ENCODE data around the gene RAD21L1.
A peak's percentile ranks its signal among the peaks of the same experiment; 100 is the strongest.

The RAD21L1 gene

DNA sequence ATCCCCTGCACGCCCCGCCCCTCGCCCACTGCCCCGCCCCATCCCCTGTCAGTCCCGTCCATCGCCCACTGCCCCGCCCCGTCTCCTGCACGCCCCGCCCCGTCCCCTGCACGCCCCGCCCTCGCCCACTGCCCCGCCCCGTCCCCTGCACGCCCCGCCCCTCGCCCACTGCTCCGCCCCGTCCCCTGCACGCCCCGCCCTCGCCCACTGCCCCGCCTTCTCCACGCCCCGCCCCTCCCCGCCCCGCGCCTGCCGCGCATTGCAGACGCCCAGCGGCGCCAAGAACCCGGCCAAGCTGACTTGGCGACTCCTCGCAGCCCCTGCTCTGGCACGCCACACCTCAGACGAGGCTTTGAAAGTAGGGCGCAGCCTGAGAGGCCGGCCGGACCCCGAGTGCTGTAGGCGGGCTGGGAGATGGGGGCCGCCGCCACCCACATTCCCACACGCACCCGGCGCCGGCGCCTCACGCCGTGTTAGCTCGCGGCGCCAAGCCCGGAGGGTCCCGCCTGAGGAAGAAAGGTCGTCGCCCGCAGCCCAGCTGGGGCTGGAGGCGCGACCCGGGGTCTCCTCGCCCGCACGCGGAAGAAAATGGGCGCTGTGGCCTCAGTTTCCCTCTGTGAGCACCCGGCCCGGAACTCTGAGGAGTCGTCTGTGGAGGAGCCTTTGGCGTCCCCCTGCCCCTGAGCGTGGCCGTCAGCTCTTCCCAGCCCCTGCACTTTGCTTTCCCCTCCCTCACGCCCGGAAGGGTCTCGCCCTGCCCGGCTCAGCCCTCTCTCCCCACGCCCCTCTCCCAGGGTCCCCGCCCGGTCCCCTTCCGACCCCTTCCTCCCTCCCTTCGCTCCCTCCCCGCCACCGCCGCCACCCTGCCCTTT lies at the start of gene RAD21L1:
TSS of gene RAD21L1 (plus strand) at position 262 of the 872 bp plus-strand sequence. CDS start 2,410 bp downstream, outside the sequence.
- peak in 12 of 14 donors; percentile 20 to 77 (median 46) for DNase-seq

DNA sequence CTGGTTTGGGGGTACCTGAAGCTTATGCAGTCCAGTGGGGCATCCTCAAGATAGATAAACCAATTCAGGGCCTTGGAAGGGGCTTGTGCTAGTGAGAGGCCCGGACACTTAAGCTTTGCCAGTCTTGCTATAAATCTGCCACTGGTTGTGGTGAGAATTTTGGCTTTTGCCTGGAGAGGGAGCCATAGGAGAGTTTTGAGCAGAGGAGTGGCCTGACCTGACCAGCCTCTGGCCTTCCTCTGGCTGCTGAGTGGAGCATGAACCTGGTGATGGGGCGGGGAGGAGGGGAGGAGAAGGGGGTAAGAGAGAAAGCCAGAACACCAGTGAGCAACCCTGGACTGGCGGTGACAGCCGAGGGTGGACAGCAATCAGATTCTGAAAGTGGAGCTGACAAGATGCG lies 48.2 kb upstream of the RAD21L1 start:
- no peak for DNase-seq

DNA sequence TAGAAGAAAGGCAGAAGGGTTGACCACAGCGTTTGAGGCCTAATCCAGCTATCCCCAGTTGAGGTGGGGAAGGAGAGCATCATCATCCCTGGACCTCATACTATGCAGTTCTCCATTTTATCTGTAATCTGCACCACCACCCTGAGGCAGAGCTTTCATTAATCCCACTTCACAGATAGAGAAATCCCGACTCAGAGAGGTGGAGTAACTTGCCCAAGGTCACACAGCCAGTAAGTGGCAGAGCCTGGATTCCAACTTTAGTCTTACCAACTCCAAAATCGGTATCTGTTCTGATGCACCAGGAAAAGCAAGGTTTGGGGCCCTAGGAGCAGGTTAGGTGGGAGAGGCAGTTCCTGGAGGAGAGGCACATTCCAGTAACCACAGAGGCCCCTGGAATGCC lies 47.7 kb upstream of the RAD21L1 start:
- DNase-seq, result no peak

DNA sequence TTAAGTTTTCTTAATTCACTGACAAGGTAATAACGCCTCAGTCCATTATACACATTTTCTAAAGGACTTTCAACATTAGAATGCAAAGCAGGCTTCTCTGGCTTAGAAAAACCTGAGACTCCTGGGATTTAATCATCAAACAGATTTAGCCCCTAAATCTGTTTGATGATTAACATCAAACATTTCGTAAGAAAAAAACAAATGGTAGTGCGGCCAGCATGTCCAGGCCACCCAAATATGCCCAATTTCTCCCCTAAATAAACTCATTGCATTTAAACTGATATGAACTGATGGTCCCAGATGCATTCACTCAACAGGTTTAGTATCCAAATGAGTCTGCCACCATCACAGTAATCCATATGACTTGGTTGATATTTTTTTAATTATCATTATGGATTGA lies 47.2 kb upstream of the RAD21L1 start:
- no peak for DNase-seq

DNA sequence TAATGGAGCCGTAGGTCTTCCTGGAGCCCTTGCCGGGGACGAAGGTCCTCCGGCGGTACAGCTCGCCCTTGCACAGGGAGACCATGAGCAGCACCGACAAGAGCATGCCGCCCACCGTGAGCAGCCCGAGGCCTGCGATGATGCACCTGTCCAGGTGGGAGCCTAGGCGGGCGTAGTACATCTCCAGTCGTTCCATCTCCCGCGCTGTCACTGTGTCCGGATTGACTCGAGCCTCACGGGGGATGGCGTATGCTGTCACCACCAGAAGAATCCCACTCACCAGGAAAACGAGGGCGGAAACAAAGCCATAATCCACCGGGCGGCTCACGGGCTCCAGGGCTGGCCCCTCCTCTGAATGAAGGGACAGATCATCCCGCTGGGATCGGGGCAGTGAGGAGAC lies 44.9 kb upstream of the RAD21L1 start:
- no peak for DNase-seq

DNA sequence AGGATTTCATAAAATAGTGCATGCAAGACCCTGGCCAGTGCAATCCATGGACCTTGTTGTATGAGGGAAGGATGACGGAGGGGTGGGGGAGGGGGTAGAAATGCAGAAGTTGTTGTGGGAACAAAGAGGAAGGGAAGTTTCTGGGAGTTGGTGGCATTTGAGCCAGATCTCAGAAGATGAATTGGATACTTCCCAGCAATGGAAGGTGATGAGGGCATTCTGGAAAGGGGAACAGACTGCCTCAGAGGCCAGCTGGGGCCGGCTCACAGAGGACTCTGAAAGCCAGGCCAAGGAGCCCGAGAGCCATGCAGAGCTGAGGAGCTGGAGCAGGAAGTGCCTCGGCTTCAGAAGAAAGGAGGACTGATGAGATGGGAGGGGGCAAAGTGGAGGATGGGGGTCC lies 43.7 kb upstream of the RAD21L1 start:
- DNase-seq, result no peak

DNA sequence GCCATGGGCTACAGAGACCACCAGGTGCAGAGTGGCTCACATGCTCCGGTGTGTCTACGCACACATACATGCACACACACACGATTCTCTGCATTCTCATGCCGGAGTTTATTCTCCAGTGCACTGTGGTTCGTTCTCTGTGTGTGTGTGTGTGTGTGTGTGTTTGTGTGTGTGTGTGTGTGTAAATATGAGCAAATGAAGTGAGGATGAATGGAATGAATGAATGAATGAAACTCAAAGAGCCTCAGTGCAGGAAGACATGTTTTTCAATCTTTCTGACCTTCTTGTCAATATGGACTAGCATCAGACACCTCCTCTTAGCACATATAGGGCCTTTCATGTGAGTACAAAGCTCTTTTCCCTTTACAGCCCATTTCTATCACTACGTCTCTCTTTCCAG lies 42.7 kb upstream of the RAD21L1 start:
- no peak for DNase-seq

DNA sequence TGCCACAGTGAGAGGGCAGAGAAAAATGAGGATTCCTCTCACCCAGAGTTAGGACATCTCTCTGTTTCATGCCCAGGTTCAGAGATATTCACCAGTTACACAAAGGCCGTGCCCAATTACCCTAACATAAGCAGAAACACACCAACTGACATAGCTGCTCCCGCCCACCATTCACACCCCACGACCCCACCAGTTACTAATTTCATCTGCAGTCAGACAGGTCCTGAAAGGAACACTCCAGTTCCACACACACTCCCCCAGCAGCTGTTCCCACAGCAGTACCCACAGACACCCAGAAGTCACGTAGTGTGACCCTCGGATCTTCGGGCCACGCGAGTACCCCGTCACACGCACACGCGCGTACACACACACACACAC lies 41.6 kb upstream of the RAD21L1 start:
- DNase-seq, result no peak

DNA sequence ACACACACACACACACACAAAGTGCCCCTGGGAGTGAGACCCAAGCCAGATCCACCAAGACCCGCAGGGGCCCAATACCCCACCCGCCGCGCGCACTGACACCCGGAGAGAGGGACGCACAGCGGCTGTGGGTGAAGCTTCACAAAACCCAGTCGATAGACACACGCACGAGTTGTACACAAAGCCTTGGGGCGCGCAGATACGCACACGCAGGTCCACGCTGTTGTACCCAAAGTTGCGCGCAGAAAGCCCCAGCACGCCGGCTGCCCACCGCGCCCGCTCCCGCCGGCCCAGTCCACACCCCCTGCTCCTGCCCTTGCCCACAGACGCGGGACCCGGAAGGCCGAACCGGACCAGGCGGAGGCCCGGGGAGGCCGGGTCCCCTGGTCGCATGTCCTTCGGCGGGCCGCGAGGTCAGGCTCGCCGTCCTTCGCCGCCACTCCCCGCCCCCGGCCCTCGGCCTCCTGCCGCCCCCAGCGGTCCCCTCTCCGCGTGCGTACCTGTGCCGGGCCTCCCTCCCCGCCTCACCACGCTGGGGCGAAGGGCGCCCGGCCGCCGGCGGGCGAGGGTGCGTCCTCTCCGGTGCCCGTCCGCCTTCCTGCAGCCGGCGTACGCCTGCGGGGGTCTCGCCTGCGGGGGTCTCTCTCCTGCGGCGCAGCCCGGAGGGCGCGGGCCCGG lies 41.1 kb upstream of the RAD21L1 start, which contains the start of gene TMEM74B:
TSS of gene TMEM74B (minus strand) at position 344 of the 678 bp plus-strand sequence. CDS start 1,180 bp downstream, outside the sequence.
- DNase-seq, result no peak

DNA sequence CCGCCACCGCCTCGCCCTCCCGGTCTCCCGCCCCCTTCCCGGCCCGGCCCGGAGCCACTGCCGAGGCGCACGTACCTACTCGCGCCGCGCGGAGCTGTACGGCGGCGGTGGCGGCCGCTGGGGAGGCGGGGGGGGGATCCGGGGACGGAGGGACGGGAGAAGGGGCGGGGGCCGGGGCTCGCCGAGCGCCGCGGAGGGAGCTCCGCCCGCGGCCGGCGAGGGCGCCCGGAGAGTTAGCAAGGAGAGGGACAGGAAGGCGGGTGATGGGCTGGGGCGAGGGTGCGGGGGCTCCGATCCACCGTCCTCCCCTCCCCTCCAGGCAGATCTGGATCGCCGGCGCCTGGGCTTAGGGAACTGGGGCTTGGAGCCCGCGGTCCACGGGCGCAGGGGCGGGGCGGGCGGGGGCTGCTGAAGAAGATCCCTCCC lies 40.5 kb upstream of the RAD21L1 start:
- no peak for DNase-seq

DNA sequence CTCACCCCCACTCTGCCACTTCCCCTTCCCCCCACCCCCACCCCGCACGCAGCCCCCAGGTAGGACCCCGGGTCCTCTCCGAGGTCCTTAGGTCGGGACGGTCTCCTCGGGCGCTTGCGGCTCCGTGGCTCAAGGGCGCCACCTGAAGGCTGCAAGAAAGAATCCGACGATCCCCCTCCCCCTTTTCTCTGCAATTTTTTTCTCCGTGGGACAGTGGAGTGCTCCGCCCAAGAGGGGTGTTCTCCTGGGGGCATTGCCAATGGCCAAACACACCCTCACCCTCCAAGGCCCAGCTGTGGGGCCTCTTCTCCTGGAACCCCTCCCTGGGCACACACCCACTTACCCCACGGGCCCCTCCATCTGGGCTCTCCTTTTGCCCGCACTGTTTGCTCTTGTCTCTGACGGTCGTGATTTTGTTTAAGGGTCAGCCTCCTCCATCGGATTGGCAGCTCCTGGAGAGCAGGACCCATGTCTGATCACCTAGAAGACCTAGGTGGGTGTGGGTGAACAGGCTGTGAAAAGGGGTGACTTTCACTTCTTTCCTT lies 40.0 kb upstream of the RAD21L1 start:
- no peak for DNase-seq

DNA sequence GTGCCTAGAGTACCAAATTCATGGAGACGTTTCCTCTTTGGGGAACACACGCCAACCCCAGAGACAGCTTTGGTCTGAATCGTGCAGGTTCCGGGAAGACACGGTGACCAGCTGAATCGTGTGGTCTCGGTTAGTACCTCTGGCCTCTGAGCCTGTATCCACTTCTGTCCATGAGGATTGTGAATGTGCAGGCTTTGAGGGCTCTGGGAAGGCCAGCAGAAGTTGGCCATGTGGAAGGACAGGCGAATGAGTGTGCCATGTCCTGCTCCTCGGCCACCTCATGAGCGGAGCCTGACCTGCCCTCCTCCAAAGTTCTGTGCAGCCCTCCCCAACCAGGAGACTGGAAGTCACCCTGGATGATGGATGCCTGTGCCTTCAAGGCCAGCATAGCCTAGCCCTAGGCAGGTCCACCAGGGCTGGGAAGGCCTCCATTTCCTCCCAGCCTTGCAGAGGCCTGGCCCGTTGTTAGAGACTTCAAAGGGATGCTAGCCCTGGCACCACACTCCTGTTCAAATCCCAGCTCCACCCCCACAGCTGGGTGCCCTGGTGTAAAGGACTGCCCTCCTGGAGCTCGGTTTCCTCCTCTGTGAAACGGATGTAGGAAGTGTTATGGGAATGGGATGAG lies 39.4 kb upstream of the RAD21L1 start:
- no peak for DNase-seq

DNA sequence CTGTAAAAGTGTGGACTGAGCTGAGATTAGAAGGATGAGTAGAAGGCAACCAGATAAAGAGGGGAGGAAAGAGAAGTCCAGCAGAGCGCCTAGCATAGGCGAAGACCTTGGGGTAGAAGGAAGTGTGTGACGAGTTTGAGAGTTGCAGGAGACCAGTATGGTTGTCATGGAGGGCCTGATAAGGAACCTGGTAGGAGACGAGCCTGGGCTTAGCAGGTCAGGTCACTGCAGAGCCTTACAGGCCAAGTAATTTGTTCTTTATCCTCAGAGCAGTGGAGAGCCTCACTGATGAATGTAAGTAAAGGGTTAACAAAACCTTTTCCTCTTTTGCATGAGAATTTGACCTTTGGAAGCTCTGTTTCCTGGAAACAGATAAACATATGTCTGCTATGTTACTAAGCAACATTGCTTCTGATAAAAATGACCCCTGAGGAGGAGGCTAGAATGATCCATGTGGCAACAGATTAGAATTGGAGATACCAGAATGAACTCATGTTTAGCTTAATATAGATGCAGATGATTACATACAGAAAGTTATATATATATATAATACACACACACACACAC lies 38.2 kb upstream of the RAD21L1 start:
- DNase-seq, result no peak

DNA sequence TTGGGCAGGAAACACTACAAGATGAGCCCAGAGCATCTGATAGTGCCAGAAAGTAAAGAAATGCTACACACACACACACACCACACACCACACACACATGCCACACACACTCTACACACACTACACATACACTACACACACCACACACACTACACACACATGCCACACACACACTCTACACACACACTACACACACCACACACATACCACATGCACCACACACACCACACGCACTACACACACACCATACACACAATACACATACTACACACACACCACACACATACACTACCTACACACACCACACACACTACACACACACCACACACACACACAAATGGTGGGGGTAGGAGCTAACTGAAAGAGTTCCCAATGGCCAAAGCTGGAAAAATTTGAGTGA lies 37.5 kb upstream of the RAD21L1 start:
- DNase-seq, result no peak

DNA sequence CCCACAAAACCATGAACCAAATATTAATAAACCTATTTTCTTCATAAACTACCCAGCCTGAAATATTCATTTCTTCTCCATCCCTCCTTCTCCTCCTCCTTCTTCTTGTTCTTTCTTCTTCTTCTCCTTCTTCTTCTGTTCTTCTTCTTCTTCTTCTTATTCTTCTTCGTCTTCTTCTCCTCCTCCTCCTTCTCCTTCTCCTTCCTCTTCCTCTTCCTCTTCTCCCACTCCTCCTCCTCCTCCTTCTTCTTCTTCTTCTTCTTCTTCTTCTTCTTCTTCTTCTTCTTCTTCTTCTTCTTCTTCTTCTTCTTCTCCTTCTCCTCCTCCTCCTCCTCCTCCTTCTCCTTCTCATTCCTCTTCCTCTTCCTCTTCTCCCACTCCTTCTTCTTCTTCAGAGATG lies 36.0 kb upstream of the RAD21L1 start:
- no peak for DNase-seq

DNA sequence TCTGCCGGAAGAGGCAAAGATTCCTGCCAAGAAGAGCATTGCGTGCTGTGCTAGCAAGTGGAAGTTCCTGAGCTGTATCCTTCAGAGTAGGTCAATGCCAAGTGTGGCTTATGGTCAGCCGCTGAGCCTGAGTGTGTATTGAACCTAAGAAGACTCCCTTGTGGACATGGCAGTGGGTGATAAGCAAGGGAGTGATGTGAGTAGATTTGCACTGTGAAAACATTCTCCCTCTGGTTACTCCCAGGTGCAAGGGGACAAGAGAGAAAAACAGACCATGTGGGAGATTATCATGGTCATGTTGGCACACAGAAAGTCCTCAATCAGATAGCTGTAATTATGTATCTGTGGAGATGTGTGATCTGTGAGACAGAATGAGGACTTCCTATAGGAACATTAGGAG lies 35.0 kb upstream of the RAD21L1 start:
- DNase-seq, result no peak

DNA sequence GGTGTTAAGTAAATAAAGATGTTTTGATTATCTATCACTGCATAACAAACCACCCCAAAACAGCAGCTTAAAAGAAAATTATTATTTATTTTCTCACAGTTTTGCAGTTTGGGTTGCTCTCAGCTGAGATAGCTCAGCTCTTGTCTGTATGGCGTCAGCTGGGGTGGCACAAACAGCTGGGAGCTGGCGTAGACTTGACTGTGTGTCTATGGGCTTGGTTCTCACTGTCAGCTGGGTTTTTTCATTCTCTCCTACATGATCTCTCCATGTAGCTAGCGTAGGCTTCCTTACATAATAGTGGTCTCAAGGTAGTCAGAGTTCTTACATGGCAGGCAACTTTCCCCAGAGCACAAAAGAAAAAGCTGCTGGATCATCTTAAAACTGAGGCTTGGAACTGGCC lies 34.5 kb upstream of the RAD21L1 start:
- no peak for DNase-seq

DNA sequence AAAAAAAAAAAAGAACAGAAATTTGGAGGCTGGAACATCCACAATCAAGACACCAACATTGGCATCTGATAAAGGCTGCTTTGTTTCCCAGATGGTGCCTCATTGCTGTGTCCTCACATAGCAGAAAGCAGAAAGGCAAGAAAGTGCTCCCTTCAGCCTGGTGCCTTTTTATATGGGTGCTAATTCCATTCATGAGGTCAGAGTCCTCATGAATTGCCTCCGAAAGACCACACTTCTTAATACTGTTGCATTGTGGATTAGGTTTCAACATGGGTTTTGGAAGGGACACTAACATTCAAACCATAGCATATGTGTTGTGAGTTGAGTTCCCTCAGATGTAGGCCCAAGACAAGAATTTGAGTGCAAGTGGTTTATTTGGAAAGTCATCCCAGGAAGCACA lies 30.6 kb upstream of the RAD21L1 start:
- DNase-seq, result no peak

DNA sequence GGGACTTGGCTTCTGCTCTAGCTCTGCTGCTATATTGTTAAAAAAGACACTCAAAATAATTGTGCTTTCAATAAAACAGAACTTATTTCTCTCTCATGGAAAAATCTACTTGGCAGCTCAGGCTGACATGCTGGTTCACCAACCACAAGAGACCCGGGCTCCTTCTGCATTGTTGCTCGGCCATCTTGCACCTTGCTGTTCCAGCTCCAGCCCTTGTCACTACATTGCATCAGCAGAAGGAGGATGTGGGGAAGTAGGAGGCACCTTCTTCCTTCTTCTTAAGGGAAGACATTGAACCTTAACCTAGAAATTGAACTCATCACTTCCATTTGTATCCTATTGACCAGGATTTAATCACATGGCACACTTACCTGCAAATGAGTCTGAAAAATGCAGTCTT lies 29.2 kb upstream of the RAD21L1 start:
- DNase-seq, result no peak

DNA sequence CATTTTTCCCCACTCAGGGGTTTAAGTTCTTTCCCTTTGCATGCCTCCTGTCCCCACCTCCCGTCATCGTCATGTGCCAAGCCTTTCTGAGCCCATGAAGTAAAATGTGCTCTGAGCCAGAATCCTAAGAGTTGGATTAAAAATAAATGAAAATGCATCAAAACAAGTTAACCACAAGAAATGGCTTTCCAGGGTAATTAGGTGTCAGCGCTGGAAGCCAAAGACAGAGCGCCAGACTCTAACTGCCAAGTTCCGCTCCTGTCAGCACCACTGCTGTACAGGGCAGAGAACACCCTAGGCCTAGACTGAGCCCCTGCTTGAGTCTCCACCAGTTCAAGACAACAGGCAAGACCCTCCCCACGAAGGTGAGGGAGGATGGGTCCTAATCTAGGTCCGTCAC lies 28.0 kb upstream of the RAD21L1 start:
- no peak for DNase-seq

DNA sequence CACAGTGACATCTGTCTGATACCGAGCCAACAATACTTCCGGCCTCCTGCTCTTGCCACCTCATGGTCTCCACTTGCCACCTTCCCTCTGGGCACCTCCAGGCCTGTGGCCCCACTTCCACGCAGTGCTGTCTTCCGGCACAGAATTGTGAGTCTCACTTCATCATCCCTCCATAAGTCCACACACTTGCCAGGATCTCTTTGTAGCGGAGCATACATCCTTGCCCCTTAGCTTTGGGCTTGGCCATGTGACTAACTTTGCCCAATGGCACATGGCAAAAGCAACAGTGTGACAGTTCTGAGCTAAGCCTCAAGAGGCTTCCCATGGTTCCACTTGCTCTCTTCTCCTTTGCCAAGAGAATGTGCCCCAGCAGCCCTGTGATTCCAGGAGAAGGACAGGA lies 27.1 kb upstream of the RAD21L1 start:
- DNase-seq, result no peak

DNA sequence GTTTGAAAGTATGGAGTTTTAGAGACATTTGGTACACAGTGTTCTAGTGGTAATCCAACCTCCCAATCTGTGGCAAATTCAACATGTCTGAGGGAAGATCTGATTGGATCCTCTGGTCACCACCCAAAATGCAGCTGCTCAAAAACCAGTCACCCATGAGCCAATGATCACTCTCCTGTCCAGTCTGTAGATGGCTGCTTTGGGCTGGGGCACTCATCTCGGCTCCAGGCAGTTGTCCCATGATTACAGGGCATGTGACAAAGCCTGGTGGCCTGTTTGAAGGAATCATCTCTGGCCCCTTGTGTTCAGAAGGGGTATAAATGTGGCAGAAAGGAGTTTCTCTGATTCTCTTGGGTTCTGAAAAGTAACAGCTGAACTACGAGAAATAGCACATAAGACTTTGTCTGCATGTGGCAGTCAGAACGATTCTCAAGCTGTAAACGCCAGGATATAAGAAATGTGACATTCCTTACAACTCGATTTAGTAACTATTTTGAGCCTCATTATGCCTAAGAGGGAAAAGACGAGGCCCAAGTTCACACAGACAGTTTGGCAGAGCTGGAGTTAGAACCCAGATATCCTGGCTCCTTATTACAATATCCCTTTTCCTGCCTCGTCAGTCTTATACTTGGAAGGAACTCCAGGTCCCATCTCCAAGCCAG lies 26.5 kb upstream of the RAD21L1 start:
- DNase-seq, result no peak
